NCI-H1417 treated with DMSO at 0.1 percent for 48 hours (cell line): ENCODE measurements around the gene DMD.
"Not testable (repeated sequence)": the region's sequence is repeated elsewhere in the genome, so short reads cannot be mapped to it uniquely, and the experiment has no call there.

Experiments used
- DNase-seq: peaks from one replicate; lab custom pipeline; 2025; lab: John Stamatoyannopoulos, UW

The DMD gene

GRCh38 chrX:32851556-32851955, 359.8 kb downstream of the DMD start:
- DNase-seq, result no peak

- no peak for DNase-seq
Observed at GRCh38 chrX:32847921-32848320, 363.4 kb downstream of the DMD start.

DNA sequence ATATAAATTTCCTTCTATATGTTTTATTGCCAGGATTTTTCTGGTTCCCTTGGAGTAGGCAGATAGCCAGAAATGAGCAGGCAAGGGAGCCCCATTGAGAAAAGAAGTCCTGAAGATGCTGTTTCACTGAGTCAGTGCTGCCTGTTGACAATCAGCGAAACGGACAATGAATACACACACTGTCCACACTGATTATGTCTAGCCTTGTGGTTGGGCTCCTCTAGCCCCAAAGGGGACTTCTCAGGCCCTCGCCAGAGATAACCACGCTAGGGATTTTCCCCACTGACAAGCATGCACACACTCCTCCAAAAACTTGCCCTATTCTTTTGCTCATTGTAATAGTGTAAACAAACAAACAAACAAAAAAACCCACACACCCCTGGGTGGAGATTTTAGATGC, 369.3 kb downstream of the DMD start:
- DNase-seq, result no peak

- no peak for DNase-seq
Observed at GRCh38 chrX:32839781-32840180, 371.6 kb downstream of the DMD start.

DNA sequence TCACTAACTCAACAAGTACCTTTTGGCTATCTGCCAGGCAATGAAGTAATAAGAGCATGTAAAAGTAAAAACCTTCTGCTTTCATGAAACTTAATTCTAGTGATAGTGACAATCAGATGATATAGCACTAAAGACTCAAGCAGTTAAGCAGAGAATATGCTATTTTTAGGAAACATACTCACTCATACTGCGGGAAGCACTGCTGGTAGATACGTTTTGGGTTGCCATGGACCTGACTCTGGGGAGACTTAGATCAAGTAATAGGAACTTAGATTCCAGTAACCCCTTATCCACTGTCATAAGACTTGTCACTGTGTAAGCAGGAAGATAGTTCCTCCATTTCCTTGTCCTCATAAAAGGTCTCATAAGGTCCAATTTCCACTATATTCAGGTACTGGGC, 386.3 kb downstream of the DMD start:
- no peak for DNase-seq

DNA sequence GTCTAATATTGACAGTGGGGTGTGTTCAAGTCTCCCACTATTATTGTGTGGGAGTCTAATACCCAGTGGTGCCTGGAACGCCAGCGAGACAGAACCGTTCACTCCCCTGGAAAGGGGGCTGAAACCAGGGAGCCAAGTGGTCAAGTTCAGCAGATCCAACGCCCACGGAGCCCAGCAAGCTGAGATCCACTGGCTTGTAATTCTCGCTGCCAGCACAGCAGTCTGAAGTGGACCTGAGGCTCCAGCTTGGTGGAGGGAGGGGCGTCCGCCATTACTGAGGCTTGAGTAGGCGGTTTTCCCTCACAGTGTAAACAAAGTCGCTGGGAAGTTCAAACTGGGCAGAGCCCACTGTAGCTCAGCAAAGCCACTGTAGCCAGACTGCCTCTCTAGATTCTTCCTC, 407.3 kb downstream of the DMD start:
- no peak for DNase-seq

DNA sequence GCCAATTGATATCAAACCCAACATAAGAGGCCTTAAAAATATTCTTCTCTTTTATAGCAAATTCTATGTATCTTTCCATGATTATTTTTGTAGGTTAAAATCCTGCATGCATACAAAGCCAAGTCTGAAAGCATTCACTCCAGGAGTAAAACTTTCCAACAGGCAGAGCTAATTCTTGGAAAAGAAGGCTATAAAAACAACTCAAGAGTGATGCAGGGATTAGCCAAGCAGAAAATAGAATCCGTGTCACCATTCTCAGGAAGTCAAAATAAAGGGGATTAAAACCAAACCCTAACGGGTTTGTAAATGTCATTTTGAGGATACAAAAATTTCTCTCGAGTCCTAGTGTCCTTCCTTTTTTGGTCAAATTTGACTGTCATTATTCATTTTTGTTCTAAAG, 412.4 kb downstream of the DMD start:
- no peak for DNase-seq

- no peak for DNase-seq
Observed at GRCh38 chrX:32788936-32789335, 422.4 kb downstream of the DMD start.

- no peak for DNase-seq
Observed at GRCh38 chrX:32780109-32780508, 431.2 kb downstream of the DMD start.

DNA sequence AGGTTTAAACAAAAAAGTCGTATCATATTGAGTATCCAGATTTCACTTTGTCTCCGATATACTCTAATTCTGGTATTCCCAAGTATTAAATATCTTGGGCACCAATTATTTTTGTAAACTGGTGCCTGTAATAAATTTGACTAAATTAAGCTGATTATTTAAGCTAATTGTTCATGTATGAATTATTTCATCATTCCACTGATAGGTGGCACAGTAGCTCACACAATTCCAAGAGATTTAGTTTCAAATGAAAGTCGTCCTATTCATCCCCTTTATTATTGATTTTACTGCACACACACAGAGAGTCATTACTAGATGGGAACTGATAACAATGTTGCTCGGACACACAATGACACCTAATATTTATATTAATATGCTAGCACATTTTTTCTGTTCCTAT, 432.4 kb downstream of the DMD start:
- no peak for DNase-seq

DNA sequence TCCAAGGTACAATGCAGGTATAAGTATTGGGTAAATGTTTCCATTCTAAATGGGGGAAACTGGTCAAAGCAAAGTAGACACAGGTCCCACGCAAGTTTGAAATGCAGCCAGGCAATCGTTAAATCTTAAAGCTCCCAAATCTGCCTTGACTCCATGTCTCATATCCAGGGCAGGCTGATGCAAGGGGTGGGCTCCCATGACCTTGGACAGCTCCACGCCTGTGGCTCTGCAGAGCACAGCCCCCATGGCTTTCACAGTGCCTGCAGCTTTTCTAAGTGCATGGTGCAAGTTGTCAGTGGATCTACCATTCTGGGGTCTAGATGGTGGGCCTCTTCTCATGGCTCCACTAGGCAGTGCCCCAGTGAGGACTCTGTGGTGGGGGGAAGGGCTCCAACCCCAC, 436.4 kb downstream of the DMD start:
- no peak for DNase-seq

GRCh38 chrX:32749070-32749469, 462.3 kb downstream of the DMD start:
- no peak for DNase-seq

- DNase-seq, result no peak
Observed at GRCh38 chrX:32745323-32745722, 466.0 kb downstream of the DMD start.

GRCh38 chrX:32744921-32745320, 466.4 kb downstream of the DMD start:
- no peak for DNase-seq

DNA sequence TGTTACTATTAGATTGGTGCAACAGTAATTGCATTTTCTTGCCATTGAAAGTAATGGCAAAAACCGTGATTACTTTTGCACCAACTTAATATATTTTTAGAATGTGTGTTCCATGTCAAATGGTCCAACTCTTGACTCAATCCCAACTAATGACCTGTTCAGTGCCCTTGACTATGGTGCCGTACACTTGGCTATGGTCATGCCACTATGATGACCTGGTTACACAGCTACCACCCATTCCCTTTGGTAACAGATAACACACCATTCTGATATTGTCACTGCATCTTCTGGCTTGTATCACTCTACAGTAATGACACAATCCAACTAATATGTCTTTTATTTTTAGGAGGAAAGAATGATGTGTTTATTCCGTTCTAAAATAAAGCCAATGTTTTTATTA, 469.4 kb downstream of the DMD start:
- no peak for DNase-seq

GRCh38 chrX:32708542-32708941, 502.8 kb downstream of the DMD start:
- DNase-seq, result no peak

DNA sequence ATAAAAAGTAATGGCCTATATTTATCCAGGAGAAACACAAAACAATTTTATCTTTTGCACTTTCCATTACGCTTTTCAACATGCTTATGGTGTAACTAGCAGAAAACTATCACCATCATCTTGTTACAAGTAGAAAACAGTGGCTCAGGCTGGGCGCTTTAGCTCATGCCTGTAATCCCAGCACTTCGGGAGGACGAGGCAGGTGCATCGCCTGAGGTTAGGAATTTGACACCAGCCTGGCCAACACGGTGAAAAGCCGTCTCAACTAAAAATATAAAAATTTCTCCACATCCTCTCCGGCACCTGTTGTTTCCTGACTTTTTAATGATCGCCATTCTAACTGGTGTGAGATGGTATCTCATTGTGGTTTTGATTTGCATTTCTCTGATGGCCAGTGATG, 506.0 kb downstream of the DMD start:
- DNase-seq, result not testable (repeated sequence)

- no peak for DNase-seq
Observed at GRCh38 chrX:32687379-32687778, 524.0 kb downstream of the DMD start.

GRCh38 chrX:32678487-32678886, 532.9 kb downstream of the DMD start:
- no peak for DNase-seq

DNA sequence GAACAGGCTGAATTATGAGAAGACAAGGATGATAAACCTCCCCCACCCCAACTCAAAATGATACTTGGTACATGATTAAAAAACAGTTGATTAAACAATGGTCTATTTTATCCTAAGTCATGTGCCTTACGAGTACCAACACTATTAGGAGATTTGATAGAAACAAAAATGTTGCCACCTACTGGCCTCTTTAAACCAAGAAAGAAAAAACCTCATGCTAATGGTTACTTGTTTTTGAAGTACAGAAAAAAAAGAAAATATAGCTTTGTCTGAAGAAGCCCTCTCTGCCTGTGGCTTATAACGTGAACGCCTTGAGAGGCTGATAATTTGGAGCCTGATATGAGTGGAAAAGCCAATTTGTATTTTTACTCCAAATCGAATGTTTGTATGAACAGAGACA, 538.2 kb downstream of the DMD start:
- no peak for DNase-seq

DNA sequence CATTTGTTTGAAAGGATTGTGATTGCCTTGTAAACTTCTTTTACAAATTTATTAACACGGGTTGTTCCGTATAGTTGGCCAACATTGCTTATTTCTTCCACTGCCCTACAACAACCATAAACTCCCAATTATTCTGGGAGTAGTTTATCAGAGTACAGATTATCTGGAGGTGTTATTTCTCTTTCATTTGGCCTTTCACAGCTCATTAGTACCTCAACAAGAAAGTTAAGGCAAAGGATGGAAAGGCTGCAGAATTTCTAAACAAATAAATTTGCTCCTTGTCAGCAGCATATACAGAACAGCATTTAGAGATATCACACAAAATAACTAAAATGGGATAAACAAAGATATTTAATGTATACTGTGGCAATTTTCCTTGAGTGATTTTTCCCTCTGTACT, 548.8 kb downstream of the DMD start:
- no peak for DNase-seq

DNA sequence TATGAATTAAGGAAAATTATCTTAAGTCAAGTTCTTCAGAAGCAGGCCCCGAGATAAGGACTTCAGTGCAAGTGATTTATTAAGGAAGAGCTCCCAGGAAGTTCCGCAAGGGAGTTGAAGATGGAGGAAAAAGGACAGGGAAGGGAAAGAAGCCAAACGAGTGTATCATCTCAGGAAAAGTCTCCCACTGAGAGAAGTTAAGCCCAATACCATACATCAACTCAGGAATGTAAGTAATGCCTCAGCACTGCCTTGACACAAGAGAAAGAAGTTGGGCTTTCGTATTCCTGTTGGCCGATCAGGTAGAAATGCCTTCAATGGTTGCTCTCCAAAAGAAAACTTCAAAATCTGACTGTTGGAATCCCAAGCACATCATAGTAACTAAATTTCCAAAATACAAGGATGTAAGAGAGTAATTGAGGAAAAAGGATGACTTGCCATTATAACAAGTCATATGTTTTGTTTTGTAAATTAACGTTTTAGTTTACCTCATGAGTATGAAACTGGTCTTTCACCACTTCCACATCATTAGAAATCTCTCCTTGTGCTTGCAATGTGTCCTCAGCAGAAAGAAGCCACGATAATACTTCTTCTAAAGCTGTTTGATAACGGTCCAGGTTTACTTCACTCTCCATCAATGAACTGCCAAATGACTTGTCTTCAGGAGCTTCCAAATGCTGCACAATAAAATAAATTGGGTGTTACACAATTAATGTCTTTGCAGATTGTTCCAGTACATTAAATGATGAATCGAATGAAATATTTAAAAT, 566.7 kb downstream of the DMD start:
- no peak for DNase-seq

DNA sequence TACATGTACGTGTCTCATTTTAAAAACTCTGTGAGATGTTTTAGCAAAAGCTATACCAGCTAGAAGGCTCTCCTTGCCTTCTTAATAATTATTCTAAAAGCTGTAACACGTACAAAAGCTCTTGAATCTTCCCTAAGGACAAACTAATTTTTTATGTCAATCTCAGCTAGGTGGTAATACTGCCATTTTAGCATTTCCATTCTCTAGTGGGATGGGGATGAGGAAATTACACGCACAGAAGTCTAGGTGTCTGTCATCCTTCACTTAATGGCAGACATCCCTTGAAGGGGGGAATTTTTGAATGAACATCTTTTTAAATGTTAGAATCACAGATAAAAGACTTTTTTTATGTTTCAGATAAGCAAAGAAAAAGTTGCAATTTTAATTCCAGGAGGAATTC, 569.1 kb downstream of the DMD start:
- no peak for DNase-seq

GRCh38 chrX:32618154-32618553, 593.2 kb downstream of the DMD start:
- DNase-seq, result no peak

- no peak for DNase-seq
Observed at GRCh38 chrX:32614707-32615106, 596.6 kb downstream of the DMD start.
